ENCODE measurements around the gene ST3GAL3. TPM values are rescaled to one million over a fixed set of nuclear protein-coding genes. Genes with fewer than 3 reads are reported as not detected.

The ST3GAL3 gene
- total and polyA plus RNA-seq, 2 experiments from 2014 or later = 4.5 to 7.0 TPM

DNA sequence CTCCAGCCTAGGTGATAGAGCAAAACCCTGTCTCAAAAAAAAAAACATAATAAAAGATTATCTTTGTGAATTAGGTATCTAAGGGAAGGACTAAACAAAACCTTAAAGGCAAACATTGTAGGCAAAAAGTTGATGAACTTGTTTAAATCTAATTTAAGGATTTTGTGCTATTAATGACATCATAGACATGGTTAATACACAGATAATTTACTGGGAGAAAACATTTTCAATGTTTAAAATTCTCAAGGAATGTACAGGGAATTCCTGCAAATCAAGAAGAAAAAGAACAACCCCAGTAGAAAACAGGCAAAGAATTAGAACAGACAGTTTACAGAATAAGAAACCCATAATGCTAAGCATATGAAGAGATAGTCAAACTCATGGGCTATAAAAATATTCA lies 47.6 kb downstream of the ST3GAL3 start (continued):
- TF ChIP-seq REST (IDR thresholded peaks at IDR 0.05; ENCODE audit: unreplicated experiment) (no peak), NANOG (IDR thresholded peaks at IDR 0.05; ENCODE audit: borderline replicate concordance) (no peak), ZNF331 (CRISPR knock-in tag; IDR thresholded peaks at IDR 0.05; ENCODE audit: low read depth) (no peak), JUNB (IDR thresholded peaks at IDR 0.05; ENCODE audit: unreplicated experiment) (no peak)

DNA sequence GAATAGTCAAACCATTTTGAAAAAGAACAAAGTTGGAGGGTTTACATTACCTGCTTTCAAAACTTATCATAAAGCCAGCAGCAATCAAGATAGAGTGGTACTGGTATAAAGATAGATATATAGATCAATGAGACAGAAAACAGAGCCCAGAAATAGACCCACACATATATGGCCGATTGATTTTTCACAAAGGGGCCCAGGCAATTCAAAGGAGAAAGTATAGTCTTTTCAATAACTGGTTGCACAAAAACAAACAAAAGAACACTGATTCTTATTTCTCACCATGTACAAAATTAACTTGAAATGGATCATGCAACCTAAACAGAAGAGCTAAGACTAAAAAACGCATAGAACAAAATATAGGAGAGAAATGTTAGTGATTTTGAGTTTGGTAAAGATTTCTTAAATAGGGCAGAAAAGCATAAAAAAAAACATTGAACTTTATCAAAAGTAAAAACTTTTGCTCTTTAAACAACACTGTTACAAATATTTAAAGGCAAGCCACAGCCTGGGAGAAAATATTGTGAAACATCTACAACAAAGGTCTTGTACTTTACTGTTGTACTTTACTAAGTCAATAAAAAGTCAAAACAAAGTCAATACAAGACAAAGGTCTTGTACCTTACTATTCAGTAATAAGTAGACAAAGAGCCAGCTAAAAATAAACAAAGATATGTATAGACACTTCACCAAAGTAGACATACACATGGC lies 50.2 kb downstream of the ST3GAL3 start:
- no peaks in the 10 kb centered on the region for H3K36me3 Mint-ChIP-seq (ENCODE audit: low read depth)
- TF ChIP-seq ZNF331 (CRISPR knock-in tag; IDR thresholded peaks at IDR 0.05; ENCODE audit: low read depth) (no peak), NANOG (IDR thresholded peaks at IDR 0.05; ENCODE audit: borderline replicate concordance) (no peak), ZNF114 (CRISPR knock-in tag; IDR thresholded peaks at IDR 0.05) (no peak), REST (IDR thresholded peaks at IDR 0.05; ENCODE audit: unreplicated experiment) (no peak)
- TF ChIP-seq, protein P1, sequence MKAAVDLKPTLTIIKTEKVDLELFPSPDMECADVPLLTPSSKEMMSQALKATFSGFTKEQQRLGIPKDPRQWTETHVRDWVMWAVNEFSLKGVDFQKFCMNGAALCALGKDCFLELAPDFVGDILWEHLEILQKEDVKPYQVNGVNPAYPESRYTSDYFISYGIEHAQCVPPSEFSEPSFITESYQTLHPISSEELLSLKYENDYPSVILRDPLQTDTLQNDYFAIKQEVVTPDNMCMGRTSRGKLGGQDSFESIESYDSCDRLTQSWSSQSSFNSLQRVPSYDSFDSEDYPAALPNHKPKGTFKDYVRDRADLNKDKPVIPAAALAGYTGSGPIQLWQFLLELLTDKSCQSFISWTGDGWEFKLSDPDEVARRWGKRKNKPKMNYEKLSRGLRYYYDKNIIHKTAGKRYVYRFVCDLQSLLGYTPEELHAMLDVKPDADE (IDR thresholded peaks at IDR 0.05) = no peak
- H3K9me2 ChIP-seq (ENCODE audit: insufficient read depth) = no peaks in the 10 kb centered on the region
- DNase-seq (ENCODE audit: low spot score) (no peak), ATAC-seq (no peak)
- H2AFZ ChIP-seq = no peak overlapping the region
- no peaks in the 10 kb centered on the region for H3K79me2 ChIP-seq (replicated peaks; ENCODE audit: insufficient read depth)
- no peak overlapping the region for H3K27ac ChIP-seq (ENCODE audit: low read depth)
- 0 out of 3 replicates have a peak, but pooled peaks cover under 1% of the 10 kb centered on the region for H3K4me1 Mint-ChIP-seq
- no peak overlapping the region for H3K4me3 ChIP-seq
- no peak overlapping the region for H3K27ac Mint-ChIP-seq
- no peaks in the 10 kb centered on the region for H3K27me3 Mint-ChIP-seq (ENCODE audit: insufficient read depth, low read depth, poor library complexity)
- no peak overlapping the region for H3K4me3 Mint-ChIP-seq
- no peaks in the 10 kb centered on the region for H4K20me1 ChIP-seq (replicated peaks; ENCODE audit: insufficient read depth)
- H3K4me2 ChIP-seq = no peak overlapping the region
- H3K36me3 ChIP-seq (ENCODE audit: insufficient read depth) = no peaks in the 10 kb centered on the region
- no peaks in the 10 kb centered on the region for H3K4me1 ChIP-seq (ENCODE audit: insufficient read depth)
- H3K9me3 Mint-ChIP-seq = no peaks in the 10 kb centered on the region
- no peaks in the 10 kb centered on the region for H3F3A ChIP-seq (replicated peaks; ENCODE audit: low read depth)
- no peaks in the 10 kb centered on the region for H3K27me3 ChIP-seq (ENCODE audit: insufficient read depth)

All from GM23338 (cell line).